GM12878 (cell line): ENCODE data around the gene EYA2. TPM values are rescaled to one million over a fixed set of nuclear protein-coding genes. Genes with fewer than 3 reads are reported as not detected.

Experiments used
- ATAC-seq: fragments of 200-7000 bp; cut with Tn5 transposase; 3 replicates; pipeline ENCODE4 v1.9.1; 2020; ENCODE audit warnings: mild to moderate bottlenecking, moderate library complexity
- BruUV-seq: library from RNA; stranded (reverse); fragments of 400-500 nt; replicated peaks from 2 replicates; lab custom pipeline; 2021; lab: Mats Ljungman, UMichigan
- CTCF ChIA-PET: fragments of 300-600 bp; sonication (Branson Sonifier 250); formaldehyde crosslinking; extraction: SDS; loops from one replicate; lab custom pipeline; 2021; ENCODE audit warnings: inconsistent platforms; lab: Yijun Ruan, JAX
- POLR2A ChIA-PET: fragments of 350-600 bp; formaldehyde crosslinking; extraction: SDS; loops from one replicate; lab custom pipeline; 2021; ENCODE audit warnings: inconsistent platforms; lab: Charles Lee
- RAD21 ChIA-PET: fragments of 300-600 bp; sonication (Branson Sonifier 250); formaldehyde crosslinking; loops from one replicate; lab custom pipeline; 2023; ENCODE audit warnings: antibody characterized with exemption; ENCODE audit not compliant: unreplicated experiment; lab: Charles Lee
- SMC1A ChIA-PET: fragments of 300-600 bp; sonication (Branson Sonifier 250); formaldehyde crosslinking; loops from one replicate; lab custom pipeline; 2023; ENCODE audit not compliant: unreplicated experiment, uncharacterized antibody; lab: Charles Lee
- DNase-seq: peaks from one replicate; pipeline ENCODE4 v3.0.0-alpha.2; 2011; ENCODE audit warnings: low read depth, low spot score
- FAIRE-seq: peaks from 3 replicates; lab custom pipeline; 2011; peaks lifted over from hg19 to GRCh38; lab: Jason Lieb, UNC
- H2AFZ ChIP-seq: 2 replicates; pipeline ENCODE4 v1.6.0; 2011; ENCODE audit warnings: low read depth, low read length, control low read depth; ENCODE audit not compliant: control insufficient read depth
- H3K27ac ChIP-seq: 2 replicates; pipeline ENCODE4 v1.5.1; 2011; ENCODE audit warnings: control low read depth; ENCODE audit not compliant: control insufficient read depth, insufficient read depth
- H3K27me3 ChIP-seq, 2 experiments: replicated peaks in 1 of 2; 2 replicates each; pipeline versions ENCODE4 v1.6.0 to v1.6.1; 2011; ENCODE audit warnings: low read length in 1 of 2; ENCODE audit not compliant: control insufficient read depth in 2 of 2, insufficient read depth in 2 of 2
- H3K36me3 ChIP-seq, 2 experiments: 2 replicates each; pipeline ENCODE4 v1.5.1; 2011; ENCODE audit warnings: low read length in 1 of 2; ENCODE audit not compliant: control insufficient read depth in 2 of 2, insufficient read depth in 2 of 2
- H3K4me1 ChIP-seq: 2 replicates; pipeline ENCODE4 v1.6.1; 2011; ENCODE audit warnings: mild to moderate bottlenecking, low read length, moderate library complexity, mixed read lengths; ENCODE audit not compliant: control insufficient read depth, insufficient read depth
- H3K4me2 ChIP-seq: 2 replicates; pipeline ENCODE4 v1.6.0; 2011; ENCODE audit warnings: control low read depth; ENCODE audit not compliant: control insufficient read depth, insufficient read depth
- H3K4me3 ChIP-seq: fragments of 200-600 bp; sonication (generic); 2 replicates; pipeline ENCODE4 v1.5.1; 2016
- H3K79me2 ChIP-seq: 2 replicates; pipeline ENCODE4 v1.6.0; 2011; ENCODE audit warnings: low read length; ENCODE audit not compliant: control insufficient read depth, insufficient read depth
- H3K9ac ChIP-seq: 2 replicates; pipeline ENCODE4 v1.8.0; 2011; ENCODE audit warnings: low read length, control low read depth, mixed read lengths; ENCODE audit not compliant: control insufficient read depth, insufficient read depth
- H3K9me3 ChIP-seq: replicated peaks from 3 replicates; pipeline ENCODE4 v1.5.1; 2011; ENCODE audit warnings: mild to moderate bottlenecking, low read length; ENCODE audit not compliant: control insufficient read depth, insufficient read depth
- H4K20me1 ChIP-seq: 2 replicates; pipeline ENCODE4 v1.6.0; 2011; ENCODE audit not compliant: control insufficient read depth, insufficient read depth
- BCLAF1 ChIP-seq: fragments of 450-650 bp; IDR thresholded peaks from 2 replicates; pipeline ENCODE4 v1.6.1; 2017; ENCODE audit warnings: antibody characterized with exemption, mild to moderate bottlenecking, moderate library complexity
- CREB1 ChIP-seq: IDR thresholded peaks from 2 replicates; pipeline ENCODE4 v1.6.1; 2012; ENCODE audit warnings: low read depth, mild to moderate bottlenecking, inconsistent platforms
- ESRRA ChIP-seq: IDR thresholded peaks from 2 replicates; pipeline ENCODE4 v1.6.1; 2012; ENCODE audit warnings: mild to moderate bottlenecking, low read length, improper control_type of control experiment
- IKZF1 ChIP-seq: fragments of 450-650 bp; conservative IDR thresholded peaks from 2 replicates; pipeline ENCODE4 v1.6.1; 2017; ENCODE audit warnings: antibody characterized with exemption, mild to moderate bottlenecking
- MEF2A ChIP-seq: IDR thresholded peaks from 2 replicates; pipeline ENCODE4 v1.6.1; 2011; ENCODE audit warnings: low read depth, mild to moderate bottlenecking, low read length, moderate library complexity; ENCODE audit not compliant: insufficient read depth
- NFXL1 ChIP-seq: fragments of 450-650 bp; IDR thresholded peaks from 2 replicates; pipeline ENCODE4 v1.6.1; 2017; ENCODE audit warnings: antibody characterized with exemption, mild to moderate bottlenecking, borderline replicate concordance
- NFYB ChIP-seq: IDR thresholded peaks from 2 replicates; pipeline ENCODE4 v1.6.1; 2011; ENCODE audit warnings: low read depth, mild to moderate bottlenecking, low read length, improper control_type of control experiment, moderate library complexity; ENCODE audit not compliant: insufficient read depth
- POU2F2 ChIP-seq: IDR thresholded peaks from 3 replicates; pipeline ENCODE4 v1.6.1; 2011; ENCODE audit warnings: low read depth, mild to moderate bottlenecking, low read length, borderline replicate concordance
- PRDM15 ChIP-seq: fragments of 450-650 bp; formaldehyde crosslinking; IDR thresholded peaks from 2 replicates; pipeline ENCODE4 v1.4.0; 2020; ENCODE audit warnings: mild to moderate bottlenecking, moderate library complexity
- SMC3 ChIP-seq: IDR thresholded peaks from 2 replicates; pipeline ENCODE4 v1.6.1; 2011; ENCODE audit warnings: low read length, improper control_type of control experiment, borderline replicate concordance
- STAT3 ChIP-seq: IDR thresholded peaks from 2 replicates; pipeline ENCODE4 v1.6.1; 2011; ENCODE audit warnings: low read depth, low read length, improper control_type of control experiment
- ZBED1 ChIP-seq: IDR thresholded peaks from 2 replicates; pipeline ENCODE4 v1.6.1; 2016; ENCODE audit warnings: borderline replicate concordance
- ZBTB40 ChIP-seq: fragments of 450-650 bp; IDR thresholded peaks from 2 replicates; pipeline ENCODE4 v1.6.1; 2016; ENCODE audit warnings: mild to moderate bottlenecking, moderate library complexity, borderline replicate concordance
- ZNF384 ChIP-seq: IDR thresholded peaks from 2 replicates; pipeline ENCODE4 v1.6.1; 2012; ENCODE audit warnings: low read depth, mild to moderate bottlenecking, low read length, improper control_type of control experiment, borderline replicate concordance
- WGBS: methylation state at CpG from one replicate; pipeline ENCODE4 v1.1.6; 2016; ENCODE audit warnings: low lambda C conversion rate; ENCODE audit not compliant: insufficient replicate concordance, insufficient coverage; ENCODE audit errors: missing lambda C conversion rate; 5-methylcytosine and 5-hydroxymethylcytosine counted together
- in situ Hi-C: fragments of 300-500 bp; cut with MboI; formaldehyde crosslinking; loops from 9 replicates; pipeline ENCODE4 v1.14.3; 2018; ENCODE audit warnings: mixed read lengths
- intact Hi-C: fragments of 100-400 bp; cut with micrococcal nuclease; formaldehyde crosslinking; loops from one replicate; pipeline ENCODE4 v1.14.2; 2022; ENCODE audit not compliant: unreplicated experiment
- polyA plus RNA-seq, 11 experiments: library from polyadenylated mRNA; depleted of rRNA in 4 of 11; unstranded in 6 of 11; stranded (reverse) in 5 of 11; fragments of >200 nt; fragmentation: Nextera tagmentation in 4 of 11; fragmentation: Illumina TruSeq in 1 of 11; extraction: Ambion mirVana in 4 of 11; extraction: Trizol in 1 of 11; gene quantifications; 1 replicate in 1 of 11; 2 replicates in 10 of 11; pipeline versions ENCODE4 v1.2.1 to v1.2.3, GENCODE V29; 2011 to 2016; ENCODE audit warnings: inconsistent platforms in 2 of 11, missing spikeins in 2 of 11, low read depth in 1 of 11
- total RNA-seq, 4 experiments: library from RNA; depleted of rRNA in 3 of 4; stranded (reverse); fragments of >200 nt in 3 of 4; fragmentation: Illumina TruSeq in 1 of 4; extraction: Trizol in 1 of 4; gene quantifications; 2 replicates each; pipeline versions ENCODE4 v1.2.1 to v1.2.3, GENCODE V29; 2013 to 2021

The EYA2 gene
- total and polyA plus RNA-seq, 10 of the 15 experiments (the other 5 are each of a cell fraction or from before 2014, with no cell fraction given), result 0.20 TPM; not detected in 9

- Histone ChIP-seq H3K79me2 (no peaks in the 10 kb centered on the region), H3K4me2 (no peak overlapping the region), H3K9ac (no peak overlapping the region), H3K4me3 (no peak overlapping the region), H3K36me3 (no peaks in the 10 kb centered on the region), H3K4me1 (peaks cover 3% of the 10 kb centered on the region; the same call in 1 of the 2 replicates), H3K27ac (no peak overlapping the region), H3K9me3 (no peaks in the 10 kb centered on the region), H2AFZ (no peak overlapping the region), H4K20me1 (no peaks in the 10 kb centered on the region), H3K27me3 (no peaks in the 10 kb centered on the region)
- RAD21 ChIA-PET, result no interaction called here
- SMC1A ChIA-PET, result interaction anchor here (0.8 to 0.9 kb wide), 2 partner anchors 15 to 24 kb away, joined by 3 read pairs; no protein-coding TSS in a partner anchor
- CTCF ChIA-PET, result interaction anchor here (1.0 kb wide), 1 partner anchor 12 kb away, joined by 4 read pairs; no protein-coding TSS in a partner anchor
- no peak for FAIRE-seq
- peak; percentile 4; the same call in 2 of the 3 replicates for ATAC-seq
- 37% methylated on average over 3 of the region's 3 CpGs for WGBS
- POLR2A ChIA-PET, result interaction anchor here (0.6 kb wide), 1 partner anchor 24 kb away, joined by 3 read pairs; no protein-coding TSS in a partner anchor
- no TSS peak for BruUV-seq
- in situ Hi-C loops, result no loop called here
- intact Hi-C loops, result no loop called here
- no peak for DNase-seq
- no peak for TF ChIP-seq ESRRA
- no peak for TF ChIP-seq BCLAF1
- no peak for TF ChIP-seq PRDM15 (CRISPR knock-in tag)
- TF ChIP-seq NFYB, result no peak
- TF ChIP-seq IKZF1, result no peak
- no peak for TF ChIP-seq NFXL1
- TF ChIP-seq ZBED1, result no peak
- TF ChIP-seq CREB1, result no peak
- TF ChIP-seq SMC3, result no peak
- no peak for TF ChIP-seq MEF2A
- no peak for TF ChIP-seq ZBTB40
- no peak for TF ChIP-seq POU2F2
- no peak for TF ChIP-seq ZNF384
- TF ChIP-seq STAT3, result no peak
Observed at GRCh38 chr20:46991168-46991567, 96.5 kb downstream of the EYA2 start.
